HG03139 (cell line): ENCODE data around the gene CISTR.
"Not testable (repeated sequence)": the region's sequence is repeated elsewhere in the genome, so short reads cannot be mapped to it uniquely, and the experiment has no call there.

Source experiments
- ATAC-seq: cut with Tn5 transposase; IDR thresholded peaks from one replicate; pipeline ENCODE4 v1.9.1; 2021; ENCODE audit not compliant: unreplicated experiment

Gene CISTR

DNA sequence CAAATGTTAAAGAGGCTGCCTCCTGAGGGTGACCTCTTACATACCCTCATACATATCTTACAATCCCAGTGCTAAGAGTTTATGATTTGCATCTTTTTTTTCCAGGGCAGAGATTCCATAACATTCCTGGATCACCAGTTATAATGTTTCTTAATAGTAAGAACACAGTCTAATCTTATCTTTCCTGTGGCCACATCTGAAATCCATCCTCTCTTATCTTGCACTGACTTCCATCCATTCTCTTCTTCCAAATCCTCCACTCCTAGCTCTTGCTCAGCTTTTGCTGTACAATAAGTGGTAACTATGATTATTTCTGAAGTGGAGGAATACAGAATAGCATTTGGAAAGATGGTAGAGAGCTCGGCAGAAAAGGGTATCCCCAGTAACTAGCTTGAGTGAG is 30.8 kb downstream of the CISTR start:
- ATAC-seq: no peak

- no peak for ATAC-seq
Measured at GRCh38 chr12:53719649-53720048, 32.1 kb downstream of the CISTR start.

DNA sequence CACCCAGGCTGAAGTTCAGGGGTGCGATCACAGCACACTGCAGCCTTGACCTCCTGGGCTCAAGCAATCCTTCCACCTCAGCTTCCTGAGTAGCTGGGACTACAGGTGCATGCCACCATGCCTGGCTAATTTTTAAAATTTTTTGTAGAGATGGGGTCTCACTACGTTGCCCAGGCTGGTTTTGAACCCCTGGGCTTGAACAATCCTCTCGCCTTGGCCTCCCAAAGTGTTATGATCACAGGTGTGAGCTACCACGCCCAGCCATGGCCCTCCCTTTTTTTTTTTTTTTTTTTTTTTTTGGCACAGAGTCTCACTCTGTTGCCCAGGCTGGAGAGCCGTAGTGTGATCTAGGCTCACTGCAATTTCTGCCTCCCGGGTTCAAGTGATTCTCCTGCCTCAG is 33.2 kb downstream of the CISTR start:
- not testable (repeated sequence) for ATAC-seq

- ATAC-seq: no peak
Measured at GRCh38 chr12:53717319-53717718, 34.5 kb downstream of the CISTR start.

DNA sequence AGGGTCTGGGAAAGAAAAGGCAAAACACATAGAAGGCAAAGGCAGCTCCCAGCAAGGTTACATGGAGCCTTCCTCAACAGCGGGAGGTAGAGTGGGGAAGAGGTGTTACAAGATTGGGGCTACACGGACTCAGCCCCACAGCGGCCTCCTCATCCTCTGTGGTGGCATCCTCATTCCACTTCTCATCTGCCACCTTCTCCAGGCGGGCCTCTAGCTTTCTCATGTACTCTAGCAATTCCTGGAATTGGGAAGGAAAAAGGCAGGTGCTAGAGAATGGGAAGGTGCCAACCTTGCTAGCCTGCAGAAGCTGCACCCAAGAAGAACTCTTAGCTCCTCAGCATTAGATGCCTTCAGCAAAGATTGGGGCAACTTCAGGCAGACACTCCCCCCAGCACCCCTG is 37.8 kb downstream of the CISTR start:
- no peak for ATAC-seq

DNA sequence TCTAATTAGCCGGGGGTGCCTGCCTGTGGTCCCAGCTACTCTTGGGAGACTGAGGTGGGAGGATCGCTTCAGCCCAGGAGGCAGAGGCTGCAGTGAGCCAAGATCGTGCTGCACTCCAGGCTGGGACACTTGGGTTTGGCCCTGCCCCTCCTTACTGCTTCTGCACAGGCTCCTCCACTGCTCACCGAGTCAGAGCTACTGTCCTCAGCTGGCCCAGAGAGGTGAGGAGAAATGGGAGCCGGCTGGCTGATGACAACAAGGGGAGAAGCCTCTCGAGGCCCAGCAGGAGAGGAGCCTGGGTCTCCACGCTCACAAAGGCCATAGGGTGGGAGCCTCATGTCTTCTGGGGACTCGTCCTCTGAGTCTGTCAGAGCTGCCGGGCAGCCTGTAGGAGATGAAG is 38.3 kb downstream of the CISTR start:
- no peak for ATAC-seq

DNA sequence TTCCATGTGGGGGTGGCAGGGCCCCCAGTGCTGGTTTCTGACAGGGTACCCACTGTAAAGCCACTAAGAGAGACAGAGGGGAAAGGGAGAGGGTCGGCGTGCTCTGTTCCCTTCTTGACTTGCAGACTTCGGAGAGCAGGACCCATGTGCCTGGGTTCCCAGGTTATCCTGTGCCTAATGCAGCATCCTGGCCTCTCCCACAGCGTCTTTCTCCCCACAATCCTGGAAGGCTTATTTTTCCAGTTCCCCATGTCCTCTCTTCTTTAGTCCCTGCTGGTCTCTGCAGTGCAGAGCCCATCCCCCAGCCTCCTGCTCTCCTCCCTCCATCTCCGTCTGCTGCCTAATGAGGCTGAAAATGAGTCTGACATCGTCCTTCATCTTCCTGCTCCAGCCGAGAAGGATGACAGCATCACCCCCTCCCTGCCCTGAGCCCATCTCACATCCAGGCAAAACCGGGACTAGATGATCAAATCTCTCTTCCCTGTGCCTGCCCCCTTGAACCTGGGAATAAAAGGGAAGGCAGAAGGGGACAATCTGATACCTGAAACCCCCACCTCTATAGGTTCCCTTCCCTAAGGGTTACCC is 39.6 kb downstream of the CISTR start:
- no peak for ATAC-seq

GRCh38 chr12:53710091-53710490 is 41.7 kb downstream of the CISTR start:
- no peak for ATAC-seq

GRCh38 chr12:53709671-53710070 is 42.1 kb downstream of the CISTR start:
- no peak for ATAC-seq

DNA sequence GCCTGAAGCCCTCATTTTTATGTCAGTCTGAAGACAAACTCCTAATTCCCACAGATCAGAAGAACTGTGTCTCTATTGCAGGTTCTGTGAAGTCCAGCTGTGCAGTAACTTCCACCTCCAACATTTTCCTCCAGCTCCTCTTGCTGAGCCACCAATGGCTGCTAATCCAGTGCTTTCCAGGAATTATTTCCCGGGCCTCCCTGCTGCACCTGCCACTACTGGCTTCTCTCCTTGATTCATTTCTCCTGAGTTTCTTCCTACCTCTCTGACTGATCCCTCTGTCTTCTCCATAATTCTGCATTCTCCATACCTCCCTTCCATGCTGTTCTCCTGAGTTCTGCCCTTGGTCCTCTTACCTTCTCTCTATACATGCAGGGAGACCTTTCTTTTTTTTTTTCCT is 45.7 kb downstream of the CISTR start:
- ATAC-seq: no peak

DNA sequence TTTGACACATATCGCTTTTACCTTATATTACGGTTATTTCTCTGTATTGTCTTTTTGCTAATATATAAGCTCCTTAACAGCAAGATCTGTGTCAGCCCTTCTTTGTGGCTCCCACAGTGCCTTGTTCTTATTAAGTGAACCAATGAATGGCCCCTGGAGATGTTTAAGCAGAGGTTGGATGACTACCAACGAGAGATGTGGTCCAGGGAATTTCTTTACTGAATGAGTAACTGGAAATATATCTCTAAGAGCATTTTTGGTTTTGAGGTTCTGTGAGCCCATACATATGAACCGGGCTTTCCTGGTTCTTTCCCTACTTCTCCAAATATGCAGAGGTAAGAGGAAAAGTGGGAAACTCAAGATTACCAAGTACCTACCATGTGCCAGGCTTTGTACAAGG is 48.0 kb downstream of the CISTR start:
- no peak for ATAC-seq

GRCh38 chr12:53701518-53702264 is 50.1 kb downstream of the CISTR start:
- ATAC-seq: no peak

GRCh38 chr12:53700567-53700966 is 51.2 kb downstream of the CISTR start:
- ATAC-seq: no peak

DNA sequence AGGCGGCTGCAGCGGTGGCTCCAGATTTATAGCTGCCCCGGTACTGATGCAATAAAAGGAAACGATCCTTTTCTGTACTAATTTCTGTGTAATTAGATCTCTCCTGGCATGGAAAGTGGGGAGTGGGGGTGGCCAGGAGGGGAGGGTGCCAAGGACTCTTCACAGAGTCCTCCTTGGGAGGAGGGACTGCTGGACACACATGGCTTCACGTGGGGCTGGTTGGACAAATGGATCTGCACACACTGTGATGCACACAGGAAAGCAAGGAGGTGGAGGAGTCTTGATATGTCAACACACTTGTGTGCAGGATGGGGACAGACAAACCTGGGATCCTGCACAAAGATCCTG is 52.1 kb downstream of the CISTR start:
- no peak for ATAC-seq

GRCh38 chr12:53698948-53699677 is 52.7 kb downstream of the CISTR start:
- ATAC-seq: no peak

DNA sequence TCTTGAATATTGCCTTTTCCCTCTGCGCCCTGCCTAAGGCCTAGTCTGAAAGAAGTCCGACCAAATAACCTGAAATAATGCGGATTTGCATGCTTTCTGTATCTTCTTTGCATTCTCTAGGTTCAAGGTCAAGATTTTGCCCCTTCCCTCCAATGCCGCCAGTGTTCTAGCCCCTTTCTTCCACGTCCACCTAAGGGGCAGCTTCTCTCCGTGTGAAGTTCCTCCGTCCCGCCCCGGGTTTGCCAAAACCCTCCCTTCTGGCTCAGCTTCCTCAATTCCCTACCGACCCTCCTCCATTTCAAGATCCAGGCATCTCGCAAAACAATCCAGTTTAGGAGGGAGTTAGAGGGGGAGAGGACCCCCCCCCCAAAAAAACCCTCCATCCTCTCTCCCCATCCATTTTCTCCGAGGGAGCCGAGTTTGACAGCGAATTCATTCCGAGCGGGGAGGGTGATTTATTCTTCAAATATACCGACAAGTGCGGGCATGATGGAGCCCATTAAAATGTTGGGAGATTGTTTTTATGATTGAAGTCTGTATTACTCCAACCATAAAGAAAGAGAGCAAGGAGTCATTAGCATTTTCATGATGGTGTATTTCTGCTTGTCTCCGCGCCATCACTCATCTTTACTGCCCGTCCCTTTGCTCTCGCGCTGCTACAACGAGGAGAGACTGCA is 55.0 kb downstream of the CISTR start:
- no peak for ATAC-seq
